Uterus (tissue), 2 donors: ENCODE data around the gene ATF5.

Experiments used
- POLR2A ChIP-seq, 2 donors: fragments of 450-650 bp; IDR thresholded peaks; one replicate each; pipeline ENCODE4 v1.6.1; 2016; ENCODE audit warnings: antibody characterized with exemption in 2 of 2, mild to moderate bottlenecking in 1 of 2, moderate library complexity in 1 of 2
- TF ChIP-seq, protein P1 (sequence below), 4 experiments: fragments of 200-600 bp in 2 of 4; fragments of 450-650 bp in 2 of 4; sonication (generic) in 2 of 4; IDR thresholded peaks; one replicate each; pipeline ENCODE4 v1.5.1; 2016 to 2019; ENCODE audit warnings: antibody characterized with exemption in 4 of 4, mild to moderate bottlenecking in 2 of 4, moderate library complexity in 1 of 4

GRCh38 chr19:49936549-49936948 is 7.5 kb downstream of the ATF5 start:
- TF ChIP-seq, protein P1, sequence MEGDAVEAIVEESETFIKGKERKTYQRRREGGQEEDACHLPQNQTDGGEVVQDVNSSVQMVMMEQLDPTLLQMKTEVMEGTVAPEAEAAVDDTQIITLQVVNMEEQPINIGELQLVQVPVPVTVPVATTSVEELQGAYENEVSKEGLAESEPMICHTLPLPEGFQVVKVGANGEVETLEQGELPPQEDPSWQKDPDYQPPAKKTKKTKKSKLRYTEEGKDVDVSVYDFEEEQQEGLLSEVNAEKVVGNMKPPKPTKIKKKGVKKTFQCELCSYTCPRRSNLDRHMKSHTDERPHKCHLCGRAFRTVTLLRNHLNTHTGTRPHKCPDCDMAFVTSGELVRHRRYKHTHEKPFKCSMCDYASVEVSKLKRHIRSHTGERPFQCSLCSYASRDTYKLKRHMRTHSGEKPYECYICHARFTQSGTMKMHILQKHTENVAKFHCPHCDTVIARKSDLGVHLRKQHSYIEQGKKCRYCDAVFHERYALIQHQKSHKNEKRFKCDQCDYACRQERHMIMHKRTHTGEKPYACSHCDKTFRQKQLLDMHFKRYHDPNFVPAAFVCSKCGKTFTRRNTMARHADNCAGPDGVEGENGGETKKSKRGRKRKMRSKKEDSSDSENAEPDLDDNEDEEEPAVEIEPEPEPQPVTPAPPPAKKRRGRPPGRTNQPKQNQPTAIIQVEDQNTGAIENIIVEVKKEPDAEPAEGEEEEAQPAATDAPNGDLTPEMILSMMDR (IDR thresholded peaks at IDR 0.05): no peak
- TF ChIP-seq POLR2A (IDR thresholded peaks at IDR 0.05): no peak
